ENCODE measurements around the gene HS3ST5.

GRCh38 chr6:114361036-114361435 is 18.2 kb upstream of the HS3ST5 start:
- TF ChIP-seq CTCF (optimal IDR thresholded peaks at IDR 0.05 in 1 of 3, IDR thresholded peaks at IDR 0.05 in 1 of 3, conservative IDR thresholded peaks at IDR 0.05 in 1 of 3; ENCODE audit: extremely low read depth in 1 of 3, insufficient read depth in 2 of 3, low read length in 3 of 3) (no peak), EZH2 (IDR thresholded peaks at IDR 0.05; ENCODE audit: low read length) (no peak)
